HG03196 (cell line): Measurements from ENCODE around the gene SLC27A1.

Source experiments
- ATAC-seq: cut with Tn5 transposase; IDR thresholded peaks from one replicate; pipeline ENCODE4 v1.9.1; 2021; ENCODE audit not compliant: unreplicated experiment

SLC27A1 gene

DNA sequence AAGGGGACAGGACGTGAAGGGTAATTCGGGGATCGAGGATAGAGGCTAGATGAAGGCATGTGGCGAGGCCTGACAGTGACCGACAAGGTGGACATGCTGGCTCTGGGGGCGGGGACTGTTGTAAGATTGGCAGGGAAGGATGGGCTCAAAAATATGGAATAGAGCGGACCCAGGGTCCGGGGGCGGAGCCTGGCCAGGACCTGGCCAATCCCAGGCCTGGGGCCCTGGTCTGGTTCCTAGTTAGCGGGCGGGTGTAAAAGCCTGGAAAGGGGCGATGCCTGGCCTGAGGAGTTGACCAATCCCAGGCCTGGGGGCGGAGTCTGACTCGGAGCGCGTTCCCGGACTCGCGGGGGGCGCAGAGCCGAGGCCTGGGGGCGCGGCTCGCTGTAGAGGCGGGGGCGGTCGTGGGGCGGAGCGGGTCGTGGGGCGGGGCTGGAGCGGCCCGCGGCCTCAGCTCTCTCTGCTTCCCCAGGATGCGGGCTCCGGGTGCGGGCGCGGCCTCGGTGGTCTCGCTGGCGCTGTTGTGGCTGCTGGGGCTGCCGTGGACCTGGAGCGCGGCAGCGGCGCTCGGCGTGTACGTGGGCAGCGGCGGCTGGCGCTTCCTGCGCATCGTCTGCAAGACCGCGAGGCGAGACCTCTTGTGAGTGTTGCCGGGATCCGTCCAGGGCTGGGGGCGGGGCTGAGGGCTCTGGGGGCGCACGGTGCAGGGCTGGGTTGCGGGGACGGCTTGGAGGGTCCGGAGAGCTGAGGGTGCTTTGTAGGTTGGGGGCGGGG is at the start of gene SLC27A1:
Gene SLC27A1, plus strand, starts transcription at position 457 of the 774 bp plus-strand sequence. Its CDS starts 17 bp downstream, at position 474.
- ATAC-seq: peak; percentile 78

DNA sequence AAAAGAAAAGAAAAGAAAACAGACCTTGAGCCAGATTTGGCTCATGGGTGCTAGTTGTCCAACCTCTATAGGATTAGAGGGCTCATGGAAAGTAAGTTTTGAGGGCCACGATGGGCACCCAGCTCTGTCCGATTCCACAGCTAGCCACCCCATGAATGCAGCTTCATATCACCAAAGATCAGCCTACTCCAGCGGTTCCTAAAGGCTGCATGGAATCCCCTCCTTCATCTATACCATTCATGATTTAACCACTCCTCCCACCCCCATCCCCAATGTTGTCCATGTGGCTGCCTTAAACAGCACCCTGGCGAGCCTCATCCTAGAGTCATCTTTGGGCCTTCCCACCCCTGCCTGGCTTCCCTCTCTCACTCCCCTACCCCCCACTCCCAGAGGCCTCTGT is 48.4 kb upstream of the SLC27A1 start:
- no peak for ATAC-seq

DNA sequence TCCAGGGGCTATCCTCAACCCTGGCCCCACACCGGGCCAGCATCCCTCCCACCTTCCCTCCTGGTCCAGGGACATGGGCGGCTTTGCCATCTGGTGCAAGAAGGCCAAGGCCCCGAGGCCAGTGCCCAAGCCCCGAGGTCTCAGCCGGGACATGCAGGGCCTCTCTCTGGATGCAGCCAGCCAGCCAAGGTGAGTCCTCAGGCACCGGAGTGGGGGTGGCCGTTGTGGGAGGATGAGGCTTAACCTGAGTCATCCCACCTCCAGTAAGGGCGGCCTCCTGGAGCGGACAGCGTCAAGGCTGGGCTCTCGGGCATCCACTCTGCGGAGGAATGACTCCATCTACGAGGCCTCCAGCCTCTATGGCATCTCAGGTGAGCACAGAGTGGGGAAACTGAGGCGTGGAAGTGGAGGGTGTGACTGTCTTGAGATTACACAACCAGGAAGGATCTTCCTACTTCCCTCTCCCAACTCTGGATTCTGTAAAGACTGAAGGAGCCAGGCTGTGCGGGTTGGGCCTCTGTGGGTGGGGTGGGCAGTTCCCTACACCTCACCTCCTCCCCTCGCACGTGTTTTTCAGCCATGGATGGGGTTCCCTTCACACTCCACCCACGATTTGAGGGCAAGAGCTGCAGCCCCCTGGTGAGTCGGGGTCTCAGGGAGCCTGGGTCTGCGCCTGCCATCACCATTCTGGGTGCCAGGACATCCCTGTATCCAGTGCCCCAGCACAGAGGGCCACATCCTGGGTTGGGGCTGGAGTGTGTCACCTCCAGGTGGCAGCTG is 46.7 kb upstream of the SLC27A1 start:
- no peak for ATAC-seq

DNA sequence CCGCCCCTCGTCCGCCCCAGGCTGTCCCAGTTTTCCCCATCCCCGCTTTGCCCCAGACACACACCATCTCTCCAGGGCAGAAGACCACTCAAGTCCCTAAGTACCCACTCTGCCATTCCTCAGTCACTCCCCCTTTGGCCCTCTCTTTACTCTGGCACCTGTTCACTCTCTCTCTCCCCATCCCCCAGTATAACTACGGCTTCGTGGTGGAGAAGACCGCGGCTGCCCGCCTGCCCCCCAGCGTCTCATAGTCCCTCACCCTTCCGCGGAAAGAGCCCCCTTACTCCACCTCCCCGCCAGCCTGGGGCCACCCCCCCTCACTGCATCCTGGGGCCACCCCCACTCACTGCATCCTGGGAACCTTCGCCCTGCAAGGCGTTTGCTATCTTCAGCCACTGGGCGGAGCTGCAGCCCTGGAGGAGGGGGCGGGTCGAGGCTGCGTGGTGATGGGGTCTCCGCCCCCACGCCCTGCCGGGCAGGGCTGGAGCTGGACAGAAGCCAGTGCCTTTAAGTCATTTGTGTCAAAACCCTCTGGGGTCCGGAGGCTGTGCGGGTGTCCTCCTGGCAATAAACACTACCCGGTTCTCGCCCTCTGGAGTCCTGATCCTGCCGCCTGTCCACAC is 45.5 kb upstream of the SLC27A1 start:
- ATAC-seq: no peak

DNA sequence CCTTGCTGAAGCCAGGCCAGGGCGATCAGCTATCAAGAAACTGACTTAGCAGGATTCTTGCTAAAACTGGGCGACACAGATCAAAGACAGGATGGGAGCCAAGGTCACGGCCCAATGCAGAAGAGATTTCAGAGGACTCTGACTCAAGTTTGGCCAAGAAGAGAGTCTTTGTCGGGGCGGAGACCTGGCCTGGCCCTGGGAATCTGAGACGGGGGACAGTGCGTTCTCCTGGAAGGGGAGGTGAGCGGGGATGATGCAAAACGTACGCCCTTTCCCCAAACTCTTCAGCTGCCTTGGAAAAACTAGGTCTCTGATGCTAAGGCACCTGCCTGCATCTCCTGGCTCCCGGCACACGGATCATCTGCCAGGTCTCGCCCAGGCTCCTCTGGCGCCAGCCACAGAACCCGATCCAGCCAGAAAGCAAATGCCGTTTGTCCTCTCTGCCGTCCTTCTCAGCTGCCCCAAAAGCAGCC is 40.6 kb upstream of the SLC27A1 start:
- no peak for ATAC-seq

DNA sequence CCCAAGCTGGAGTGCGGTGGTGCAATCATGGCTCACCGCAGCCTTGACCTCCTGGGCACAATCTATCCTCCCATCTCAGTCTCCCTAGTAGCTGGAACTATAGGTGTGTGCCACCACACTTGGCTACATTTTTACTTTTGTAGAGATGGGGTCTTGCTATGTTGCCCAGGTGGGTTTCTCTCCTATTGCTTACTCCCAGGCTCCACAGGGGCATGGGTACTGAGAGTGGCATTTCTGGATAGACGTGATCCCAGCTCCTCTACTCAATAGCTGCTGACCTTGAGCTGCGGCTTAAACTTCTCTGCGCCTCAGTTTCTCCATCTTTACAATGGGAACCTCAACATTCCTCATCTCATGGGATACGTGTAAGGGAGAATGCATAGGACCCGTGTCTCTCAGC is 38.9 kb upstream of the SLC27A1 start:
- ATAC-seq: no peak

DNA sequence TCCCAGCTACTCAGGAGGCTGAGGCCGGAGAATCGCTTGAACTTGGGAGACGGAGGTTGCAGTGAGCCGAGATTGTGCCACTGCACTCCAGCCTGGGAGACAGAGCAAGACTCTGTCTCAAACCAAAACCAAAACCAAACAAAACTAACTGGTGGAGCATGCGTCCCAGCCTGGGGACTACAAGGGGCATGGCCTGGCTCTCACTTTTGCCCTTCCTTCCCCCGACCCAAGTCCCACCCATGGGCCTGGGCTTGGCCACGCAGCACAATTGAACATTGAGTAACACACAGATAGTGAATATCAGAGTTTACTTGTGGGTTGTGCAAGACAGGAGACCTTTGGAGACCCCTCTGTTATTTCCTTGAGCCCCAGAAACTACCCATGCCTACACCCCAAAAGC is 35.1 kb upstream of the SLC27A1 start:
- no peak for ATAC-seq

DNA sequence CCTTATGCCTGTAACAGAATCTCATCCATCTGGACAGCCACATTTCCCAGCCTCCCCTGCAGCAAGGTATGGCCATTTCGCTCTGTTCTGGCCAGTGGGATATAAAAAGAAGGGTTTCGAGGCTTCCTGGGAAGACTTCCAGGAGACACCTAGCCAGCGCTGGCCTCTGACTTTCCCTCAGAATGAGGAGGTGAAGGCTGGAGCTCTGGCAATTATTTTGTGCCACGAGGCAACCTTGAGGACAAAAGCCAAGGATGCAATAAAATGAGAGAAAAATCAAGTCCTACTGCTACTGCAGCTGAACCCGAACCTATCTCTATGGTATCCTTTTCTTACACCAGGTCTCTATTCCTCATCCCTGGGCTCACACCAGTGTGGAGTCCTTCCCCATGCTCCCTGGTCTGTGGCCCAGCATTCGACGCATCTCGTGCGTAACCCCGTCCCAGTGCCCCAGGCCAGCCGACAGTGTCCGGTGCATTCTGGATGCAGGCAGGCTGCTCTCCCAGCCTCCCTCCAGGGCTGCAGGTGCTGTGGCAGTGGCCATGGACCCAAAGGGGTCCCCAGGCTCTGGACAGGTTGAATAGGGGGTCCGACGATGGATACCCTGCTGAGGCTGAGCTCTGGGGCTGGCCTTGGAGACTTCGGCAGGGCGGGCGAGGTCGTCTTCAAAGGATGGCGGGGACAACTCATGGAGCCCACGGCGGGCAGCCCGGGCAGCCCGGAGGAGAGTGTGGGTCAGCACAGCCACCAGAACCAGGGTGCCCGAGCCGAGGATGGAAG is 34.0 kb upstream of the SLC27A1 start:
- ATAC-seq: no peak

DNA sequence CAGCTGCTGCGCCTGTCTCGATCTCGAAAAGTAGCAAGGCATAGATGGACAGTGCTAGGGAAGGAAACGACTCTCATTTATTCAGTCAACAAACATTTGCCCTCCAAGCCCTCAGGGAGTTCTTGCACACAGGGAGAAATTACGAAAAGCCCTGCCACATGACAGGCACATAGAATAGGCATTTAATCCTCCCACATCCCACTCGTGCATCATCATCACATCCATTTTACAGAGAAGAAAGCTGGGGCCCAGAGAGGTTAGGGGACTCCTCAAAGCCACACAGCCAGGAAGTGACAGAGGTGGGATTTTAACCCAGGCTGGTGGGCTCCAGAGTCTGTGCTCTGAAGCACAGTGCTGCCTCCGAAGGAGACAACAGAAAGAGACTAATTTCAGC is 33.5 kb upstream of the SLC27A1 start:
- no peak for ATAC-seq

DNA sequence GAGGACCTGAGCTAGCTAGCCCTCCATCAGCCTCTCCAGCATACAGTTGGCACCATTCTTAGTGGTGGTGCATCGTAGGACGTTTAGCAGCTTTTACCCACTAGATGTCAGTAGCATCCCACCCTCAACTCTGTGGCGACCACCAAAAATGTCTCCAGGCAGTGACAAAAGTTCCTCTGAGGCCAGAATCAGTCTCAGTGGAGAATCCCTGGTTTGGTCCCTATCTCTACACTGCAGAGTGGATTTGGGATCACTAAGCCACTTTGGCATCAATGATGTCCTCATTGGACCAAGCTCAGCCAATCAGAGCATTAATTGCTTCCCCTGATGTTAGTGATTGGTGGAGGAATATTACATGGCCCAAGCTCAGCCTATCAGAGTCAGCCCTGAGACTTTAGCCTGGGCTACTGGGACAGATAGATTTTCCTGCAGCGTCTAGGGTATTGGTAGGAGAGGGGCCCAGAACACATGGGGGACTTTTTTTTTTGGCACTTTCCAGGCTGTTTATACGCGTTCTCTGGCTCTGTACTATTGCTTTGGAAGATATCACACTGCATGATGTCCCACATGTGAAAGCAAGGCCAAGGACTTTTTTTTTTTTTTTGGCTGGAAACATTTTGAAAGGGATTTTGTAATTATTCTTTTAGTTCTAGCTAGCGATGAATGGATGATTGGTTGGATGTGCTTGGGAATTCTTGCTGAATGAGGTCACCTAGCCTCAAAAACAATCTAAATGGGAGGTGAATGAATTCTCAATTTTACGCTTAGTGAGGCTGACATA is 28.9 kb upstream of the SLC27A1 start:
- ATAC-seq: no peak

DNA sequence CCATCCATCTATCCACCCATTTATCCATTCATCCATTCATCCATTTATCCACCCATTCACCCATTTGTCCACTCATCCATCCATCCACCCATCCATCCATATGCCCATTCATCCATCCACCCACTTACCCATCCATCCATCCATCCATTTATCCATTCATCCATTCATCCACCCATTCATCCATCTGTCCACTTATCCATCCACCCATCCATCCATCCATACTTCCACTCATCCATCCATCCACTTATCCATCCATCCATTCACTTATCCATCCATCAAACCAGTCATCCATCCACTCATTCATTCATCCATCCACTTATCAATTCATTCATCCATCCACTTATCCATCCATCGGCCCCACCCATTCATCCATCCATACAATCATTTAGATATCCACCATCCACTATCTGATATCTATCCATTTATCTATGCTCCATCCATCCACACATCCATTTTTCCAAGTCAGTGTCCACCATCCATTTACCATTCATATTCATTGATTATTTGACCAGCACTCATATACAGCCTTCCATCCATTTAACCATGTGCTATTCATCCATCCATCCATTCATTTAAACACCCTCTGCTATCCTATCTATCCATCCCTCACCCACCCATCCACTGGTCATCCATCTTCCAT is 24.7 kb upstream of the SLC27A1 start:
- ATAC-seq: no peak

DNA sequence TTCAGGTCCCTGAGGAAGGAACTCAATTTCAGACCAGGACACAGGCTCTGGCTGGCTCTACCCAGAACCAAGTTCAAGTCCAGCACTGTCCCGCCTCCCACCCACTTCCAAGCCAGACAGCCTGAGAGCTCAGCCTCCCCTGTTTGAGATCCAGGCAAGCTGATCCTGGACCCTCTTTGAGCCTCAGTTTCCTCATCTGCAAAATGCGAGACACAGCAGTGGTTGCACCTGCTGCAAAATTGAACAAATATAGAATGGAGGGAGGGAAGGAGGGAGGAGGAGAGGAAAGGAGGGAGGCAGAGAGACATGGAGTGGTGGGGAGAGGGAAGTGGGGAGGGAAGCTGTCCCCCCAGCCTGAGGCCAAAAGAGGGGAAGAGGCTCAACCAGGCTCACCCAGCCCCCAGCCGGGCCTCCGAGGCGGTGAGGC is 22.6 kb upstream of the SLC27A1 start:
- ATAC-seq: no peak

DNA sequence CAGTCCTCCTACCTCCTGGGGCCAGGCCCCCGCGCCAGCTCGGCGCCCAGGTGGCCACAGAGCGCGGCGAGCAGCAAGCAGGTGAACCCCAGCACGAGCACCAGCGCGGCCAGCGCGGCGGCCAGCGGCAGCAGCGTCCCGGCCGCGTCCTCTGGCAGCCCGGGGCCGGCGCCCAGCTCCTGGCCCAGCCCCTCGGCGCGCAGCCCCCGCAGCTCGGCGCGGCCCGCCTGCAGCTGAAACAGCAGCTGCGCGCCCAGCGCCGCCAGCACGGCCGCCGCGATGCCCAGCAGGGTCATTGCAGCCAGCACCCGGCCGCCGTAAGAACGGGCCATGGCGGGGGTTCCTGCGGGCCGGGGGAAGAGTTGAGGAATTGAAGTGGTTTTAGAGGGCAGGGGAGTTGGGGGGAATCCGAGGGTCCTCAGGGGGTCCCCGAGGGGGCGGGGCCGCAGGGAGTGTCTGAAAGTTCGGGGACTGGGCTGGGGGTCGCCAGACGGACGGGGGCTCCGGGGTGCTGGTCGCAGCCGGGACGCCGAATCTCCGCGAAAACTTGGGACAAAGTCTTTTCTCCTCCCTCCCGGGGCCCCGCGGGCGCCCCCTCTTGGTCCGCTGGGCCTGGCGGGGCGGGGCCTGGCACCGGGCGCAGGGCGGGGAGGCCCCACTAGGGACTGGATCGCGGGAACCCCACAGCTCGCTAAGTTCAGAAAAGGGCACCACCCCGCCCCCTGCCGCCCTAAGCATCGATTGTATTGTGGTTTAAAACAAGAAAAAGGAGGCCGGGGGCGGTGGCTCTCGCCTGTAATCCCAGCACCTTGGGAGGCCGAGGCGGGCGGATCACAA is 22.0 kb upstream of the SLC27A1 start, which contains the start of gene TMEM221:
Gene TMEM221, minus strand, starts transcription at position 538 of the 837 bp plus-strand sequence. Its CDS starts 206 bp downstream, at position 332.
- ATAC-seq: no peak

DNA sequence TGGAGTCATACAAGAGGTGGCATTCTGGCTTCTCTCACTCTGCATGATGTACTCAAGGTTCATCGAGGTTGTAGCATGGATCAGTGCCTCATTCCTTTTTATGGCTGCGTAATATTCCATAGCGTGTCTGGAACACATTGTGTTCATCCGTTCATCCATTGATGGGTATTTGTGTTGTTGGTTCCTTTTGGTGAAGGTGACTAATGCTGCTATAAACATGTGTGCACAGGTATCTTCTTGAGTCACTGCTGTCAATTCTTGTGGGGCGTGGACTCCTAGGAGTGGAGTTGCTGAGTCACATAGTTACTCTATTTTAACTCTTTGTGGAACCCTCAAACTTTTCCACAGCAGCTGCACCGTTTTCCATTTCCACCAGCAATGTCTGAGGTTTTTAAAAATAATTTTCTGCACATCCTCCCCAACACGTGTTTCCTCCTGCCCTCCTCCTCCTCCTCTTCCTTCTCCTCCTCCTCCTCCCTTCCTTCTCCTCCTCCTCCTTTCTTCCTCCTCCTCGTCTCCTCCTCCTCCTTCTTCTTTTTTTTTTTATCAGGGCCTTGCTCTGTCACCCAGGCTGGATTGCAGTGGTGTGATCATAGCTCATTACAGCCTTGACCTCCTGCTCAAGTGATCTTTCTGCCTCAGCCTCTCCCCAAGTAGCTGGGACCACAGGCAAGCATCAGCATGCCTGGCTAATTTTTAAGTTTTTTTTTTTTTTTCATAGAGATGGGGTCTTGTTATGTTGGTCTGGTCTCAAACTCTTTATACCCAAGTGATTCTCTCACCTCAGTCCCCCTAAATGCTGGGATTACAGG is 19.9 kb upstream of the SLC27A1 start:
- no peak for ATAC-seq

DNA sequence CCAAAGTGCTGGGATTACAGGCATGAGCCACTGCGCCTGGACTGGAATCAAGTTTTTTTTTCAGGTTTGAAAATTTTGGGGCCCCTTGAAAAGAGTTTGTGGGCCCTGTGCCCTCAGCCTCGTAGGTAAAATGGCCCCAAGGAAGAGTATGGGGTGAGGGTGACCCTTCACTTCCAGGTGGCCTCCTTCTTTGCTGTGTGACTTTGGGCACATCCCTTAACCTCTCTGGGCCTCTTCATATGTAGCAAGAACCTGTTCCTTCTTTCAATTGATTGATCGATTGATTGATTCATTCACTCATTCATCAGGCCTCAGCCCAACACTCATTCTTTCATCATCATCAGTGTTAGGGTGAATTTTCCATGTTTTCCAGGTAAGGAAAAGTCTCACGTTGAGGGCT is 18.5 kb upstream of the SLC27A1 start:
- ATAC-seq: no peak

DNA sequence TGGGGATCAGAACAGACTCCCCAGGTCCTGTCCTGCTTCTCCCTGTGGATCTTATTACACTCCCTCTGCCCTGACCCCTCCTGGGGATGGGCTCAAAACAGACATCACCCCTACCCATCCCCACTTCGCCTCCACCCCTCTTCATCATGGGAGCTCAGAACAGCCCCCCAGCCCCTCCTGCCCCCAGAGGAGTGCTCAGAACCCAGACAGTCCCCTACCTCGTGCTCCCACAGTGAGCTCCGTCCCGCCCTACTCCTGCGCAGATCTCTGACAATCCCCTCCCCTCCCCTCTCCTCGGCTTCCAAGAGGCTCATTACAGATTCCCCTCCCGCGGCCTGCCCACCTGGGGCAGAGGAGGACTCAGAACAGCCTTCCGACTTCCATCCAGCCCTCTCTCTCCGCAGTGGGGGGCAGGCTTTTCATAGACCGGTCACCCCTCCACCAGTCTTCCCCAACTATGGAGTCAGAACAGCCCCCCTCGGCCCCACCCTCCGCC is 15.7 kb upstream of the SLC27A1 start:
- ATAC-seq: no peak

DNA sequence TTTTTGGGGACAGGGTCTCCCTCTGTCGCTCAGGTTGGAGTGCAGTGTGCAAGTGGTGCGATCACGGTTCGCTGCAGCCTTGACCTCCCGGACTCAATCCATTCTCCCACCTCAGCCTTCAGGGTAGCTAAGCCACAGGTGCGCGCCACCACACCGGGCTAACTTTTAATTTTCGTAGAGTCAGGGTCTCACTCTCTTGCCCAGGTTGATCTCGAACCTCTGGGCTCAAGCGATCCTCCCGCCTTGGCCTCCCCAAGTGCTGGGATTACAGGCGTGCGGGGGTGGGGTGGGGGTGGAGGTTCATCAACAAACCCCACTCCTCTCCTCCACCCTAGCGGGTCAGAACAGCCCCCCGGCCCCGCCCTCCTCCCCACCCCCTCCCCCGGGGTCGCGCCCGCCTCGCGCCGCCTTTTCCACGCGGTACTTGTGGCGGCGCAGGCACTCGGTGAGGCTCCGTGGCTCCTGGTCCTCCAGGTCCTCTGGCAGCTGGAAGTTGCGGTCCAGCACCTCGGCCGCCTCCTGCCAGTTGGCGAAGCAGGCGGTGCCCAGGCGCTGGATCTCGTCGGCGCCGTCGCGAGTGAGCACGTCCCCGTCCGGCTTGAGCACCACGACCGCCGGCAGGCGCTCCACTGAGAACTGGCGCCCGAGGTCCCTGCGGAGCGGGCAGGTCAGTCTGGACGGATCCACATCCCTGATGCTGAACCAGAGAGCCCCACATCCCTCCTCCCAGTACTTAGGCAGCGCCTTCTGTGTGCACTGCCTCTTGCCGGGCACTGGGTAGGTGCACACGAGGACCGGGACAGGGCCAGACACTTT is 14.8 kb upstream of the SLC27A1 start:
- no peak for ATAC-seq
